Measurements from ENCODE around the gene SPSB1. TPM values are rescaled to one million over a fixed set of nuclear protein-coding genes. Genes with fewer than 3 reads are reported as not detected.

SPSB1 gene
- total and polyA plus RNA-seq, 10 of the 15 experiments (the other 5 are each of a cell fraction or from before 2014, with no cell fraction given): 0.02 to 2.0 (median 0.90) TPM; not detected in 1

DNA sequence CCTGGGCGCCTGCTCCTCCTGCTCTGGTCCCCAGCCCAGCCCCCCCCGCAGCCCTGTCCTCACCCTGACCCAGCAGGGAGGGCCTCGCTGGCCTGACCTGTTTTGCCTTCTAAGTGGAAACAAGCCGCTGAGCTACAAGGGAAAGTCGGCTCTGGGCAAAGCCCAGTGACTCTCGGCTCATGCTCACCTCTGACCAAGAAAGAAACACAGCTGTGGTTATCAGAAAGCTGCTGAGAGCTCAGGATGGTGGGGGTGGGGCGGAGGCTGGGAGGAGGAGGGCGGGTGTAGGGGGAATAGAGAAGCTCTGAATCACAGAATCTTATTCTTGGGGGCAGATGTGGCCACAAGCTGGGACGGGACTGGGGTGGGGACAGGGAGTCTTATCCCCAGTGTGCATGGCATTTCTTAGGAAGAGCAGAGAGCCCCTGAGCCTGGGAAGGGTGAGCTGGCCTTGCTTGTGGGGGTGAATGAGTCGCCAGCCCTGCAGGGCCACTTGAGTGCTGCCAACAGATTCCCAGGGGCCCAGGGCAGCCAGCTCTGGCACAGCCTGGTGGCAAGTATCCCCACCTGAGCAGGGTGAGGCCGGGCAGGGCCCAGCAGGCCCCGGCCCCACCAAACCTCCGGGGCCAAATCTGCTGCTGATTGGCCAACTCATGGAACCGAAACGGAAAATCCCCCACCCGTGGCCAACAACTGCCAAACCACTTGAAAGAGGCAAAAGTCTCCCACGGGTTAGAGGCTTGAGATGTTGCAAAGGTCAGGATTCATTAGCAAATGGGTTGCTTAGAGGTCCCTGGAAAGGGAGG is 120.6 kb downstream of the SPSB1 start (continued):
- TF ChIP-seq HSF1 (IDR thresholded peaks at IDR 0.05; ENCODE audit: low read depth, low read length) (no peak), BACH1 (IDR thresholded peaks at IDR 0.05; ENCODE audit: borderline replicate concordance) (0 out of 2 replicates have a peak, but pooled peaks have one; percentile 22), RELB (IDR thresholded peaks at IDR 0.05; ENCODE audit: low read depth) (peak; percentile 91), REST (IDR thresholded peaks at IDR 0.05; ENCODE audit: low read depth, low read length) (no peak), SUZ12 (IDR thresholded peaks at IDR 0.05; ENCODE audit: unreplicated experiment) (no peak), MEF2A (IDR thresholded peaks at IDR 0.05; ENCODE audit: insufficient read depth, low read depth, low read length) (0 out of 2 replicates have a peak, but pooled peaks have one; percentile 29), STAT1 (conservative IDR thresholded peaks at IDR 0.05) (0 out of 2 replicates have a peak, but pooled peaks have one; percentile 27), RFX5 (IDR thresholded peaks at IDR 0.05; ENCODE audit: low read depth, low read length) (0 out of 2 replicates have a peak, but pooled peaks have one; percentile 23), NR2C2 (IDR thresholded peaks at IDR 0.05; ENCODE audit: borderline replicate concordance, control insufficient read depth, insufficient read length, low read depth) (no peak), JUND (IDR thresholded peaks at IDR 0.05; ENCODE audit: low read depth, low read length) (peak; percentile 28; the same call in 1 of the 2 replicates), TAF1 (IDR thresholded peaks at IDR 0.05; ENCODE audit: borderline replicate concordance, low read depth, low read length) (peak; percentile 28; the same call in 1 of the 2 replicates), EP300 (IDR thresholded peaks at IDR 0.05; ENCODE audit: borderline replicate concordance in 1 of 2, control insufficient read depth in 1 of 2, low read depth in 2 of 2, low read length in 2 of 2) (peak; percentile 66 to 87), IKZF1 (conservative IDR thresholded peaks at IDR 0.05) (peak; percentile 93), RELA (IDR thresholded peaks at IDR 0.05; ENCODE audit: borderline replicate concordance, partially characterized antibody) (peak; percentile 65), CHD2 (IDR thresholded peaks at IDR 0.05; ENCODE audit: borderline replicate concordance, low read depth, low read length) (peak; percentile 73), NR2F1 (conservative IDR thresholded peaks at IDR 0.05) (peak; percentile 98), HDAC6 (IDR thresholded peaks at IDR 0.05; ENCODE audit: unreplicated experiment) (no peak), NFXL1 (IDR thresholded peaks at IDR 0.05; ENCODE audit: borderline replicate concordance) (no peak)

All from GM12878 (cell line).